H1 (cell line): Measurements from ENCODE around the gene PRKCH. TPM values are rescaled to one million over a fixed set of nuclear protein-coding genes. Genes with fewer than 3 reads are reported as not detected.
A peak's percentile ranks its signal among the peaks of the same experiment; 100 is the strongest.

Experiments
- ATF3 ChIP-seq: IDR thresholded peaks from 2 replicates; pipeline ENCODE4 v1.6.1; 2011; ENCODE audit warnings: low read depth, mild to moderate bottlenecking, low read length; ENCODE audit not compliant: insufficient read depth
- EZH2 ChIP-seq: fragments of 200-600 bp; sonication (generic); IDR thresholded peaks from 2 replicates; pipeline ENCODE4 v1.7.1; 2012; ENCODE audit warnings: low read depth, mild to moderate bottlenecking, moderate library complexity, low read length, inconsistent platforms; ENCODE audit not compliant: severe bottlenecking
- HDAC6 ChIP-seq: IDR thresholded peaks from one replicate; pipeline ENCODE4 v1.7.1; 2012; ENCODE audit warnings: low read depth, mild to moderate bottlenecking, inconsistent platforms, low read length, moderate library complexity
- SRF ChIP-seq: IDR thresholded peaks from 2 replicates; pipeline ENCODE4 v1.6.1; 2011; ENCODE audit warnings: mild to moderate bottlenecking, low read depth, low read length, moderate library complexity
- polyA plus RNA-seq, 7 experiments: library from polyadenylated mRNA; depleted of rRNA in 3 of 7; stranded (reverse) in 5 of 7; unstranded in 2 of 7; fragments of >200 nt in 5 of 7; fragments of 200-250 nt in 2 of 7; gene quantifications; 1 replicate in 5 of 7; 2 replicates in 1 of 7; 4 replicates in 1 of 7; pipeline versions ENCODE4 v1.2.1 to v1.2.3, GENCODE V29; 2011 to 2013; ENCODE audit warnings: missing spikeins in 2 of 7, mixed read lengths in 2 of 7
- total RNA-seq: library from RNA; stranded (reverse); fragmentation: NEBNext Ultra II Directional; extraction: Animal tissue kit (Norgen Biotek cat#: 25700); gene quantifications from 2 replicates; pipeline ENCODE4 v1.2.1, GENCODE V29; 2021

The PRKCH gene
- total and polyA plus RNA-seq, 2 of the 8 experiments (the other 6 are each of a cell fraction or from before 2014, with no cell fraction given): 6.4 to 7.0 TPM

DNA sequence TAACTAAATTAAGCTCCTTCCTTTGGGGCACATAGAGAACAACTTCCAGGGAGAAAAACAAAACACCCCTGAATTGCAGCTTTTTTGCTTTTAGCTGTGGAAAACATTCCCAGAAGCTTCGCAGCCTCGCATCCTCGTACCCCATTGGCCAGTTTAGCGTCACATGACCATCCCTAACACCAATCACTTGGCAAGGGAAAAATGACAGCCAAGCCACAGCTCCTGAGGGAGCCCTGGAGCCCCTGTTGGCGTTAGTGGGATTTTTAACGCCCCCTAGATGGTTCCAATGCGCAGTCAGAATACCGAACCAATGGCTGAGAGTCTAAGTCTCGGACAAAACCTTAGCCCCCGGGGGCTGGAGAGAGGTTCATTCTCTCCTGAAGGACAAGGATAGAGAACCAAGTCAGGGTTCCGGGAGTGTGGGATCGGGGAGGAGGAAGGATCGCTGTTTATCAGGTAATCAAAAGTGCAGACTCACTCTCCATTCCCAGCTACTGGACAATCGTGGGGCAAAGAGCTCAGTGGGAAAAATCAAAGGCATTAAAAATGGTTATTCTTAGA is 238.3 kb downstream of the PRKCH start (continued):
- TF ChIP-seq ATF3: 0 out of 2 replicates have a peak, but pooled peaks have one; percentile 6
- no peak for TF ChIP-seq SRF
- TF ChIP-seq HDAC6: no peak
- no peak for TF ChIP-seq EZH2
